ENCODE measurements around the gene F9.

The F9 gene

DNA sequence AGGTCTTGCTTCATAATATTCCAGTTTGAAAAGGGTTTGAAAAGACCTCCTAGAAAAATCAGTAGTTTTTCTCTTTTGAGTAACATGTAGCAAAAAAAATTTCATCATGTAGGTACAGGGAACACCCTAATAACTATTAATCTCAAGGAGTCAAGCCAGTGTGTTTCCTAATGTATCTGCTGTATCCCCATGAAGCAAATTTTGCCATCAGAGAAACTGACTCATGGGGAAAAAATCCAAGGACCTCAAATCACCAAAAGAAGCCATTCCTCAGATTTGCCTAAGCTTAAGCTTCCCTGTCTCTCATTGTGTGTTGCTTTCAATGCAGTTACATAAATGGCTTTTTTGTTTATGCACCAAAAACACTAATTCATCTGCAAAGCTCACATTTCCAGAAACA is 29.7 kb downstream of the F9 start:
- H3K9me2 ChIP-seq (replicated peaks; ENCODE audit: insufficient read depth, low read length) = no peaks in the 10 kb centered on the region
- no peaks in the 10 kb centered on the region for H3K36me3 ChIP-seq (replicated peaks; ENCODE audit: insufficient read depth, low read length)
- H3K27ac ChIP-seq (ENCODE audit: low read length) = no peak overlapping the region
- H3K4me3 ChIP-seq (ENCODE audit: low read length) = no peak overlapping the region
- H3K4me2 ChIP-seq (ENCODE audit: low read depth, low read length) = no peak overlapping the region
- H4K20me1 ChIP-seq (ENCODE audit: insufficient read depth, low read length) = no peaks in the 10 kb centered on the region
- DNase-seq = no peak
- no peaks in the 10 kb centered on the region for H3K79me2 ChIP-seq (ENCODE audit: low read length)
- H3K9me3 ChIP-seq (replicated peaks; ENCODE audit: insufficient read depth, low read length) = no peaks in the 10 kb centered on the region
- H2AFZ ChIP-seq (ENCODE audit: low read length) = no peak overlapping the region
- H3K9ac ChIP-seq (ENCODE audit: low read length) = no peak overlapping the region
- H3K27me3 ChIP-seq (replicated peaks; ENCODE audit: insufficient read depth, low read length) = no peaks in the 10 kb centered on the region
- no peaks in the 10 kb centered on the region for H3K4me1 ChIP-seq (ENCODE audit: low read length)
- TF ChIP-seq, protein P1, sequence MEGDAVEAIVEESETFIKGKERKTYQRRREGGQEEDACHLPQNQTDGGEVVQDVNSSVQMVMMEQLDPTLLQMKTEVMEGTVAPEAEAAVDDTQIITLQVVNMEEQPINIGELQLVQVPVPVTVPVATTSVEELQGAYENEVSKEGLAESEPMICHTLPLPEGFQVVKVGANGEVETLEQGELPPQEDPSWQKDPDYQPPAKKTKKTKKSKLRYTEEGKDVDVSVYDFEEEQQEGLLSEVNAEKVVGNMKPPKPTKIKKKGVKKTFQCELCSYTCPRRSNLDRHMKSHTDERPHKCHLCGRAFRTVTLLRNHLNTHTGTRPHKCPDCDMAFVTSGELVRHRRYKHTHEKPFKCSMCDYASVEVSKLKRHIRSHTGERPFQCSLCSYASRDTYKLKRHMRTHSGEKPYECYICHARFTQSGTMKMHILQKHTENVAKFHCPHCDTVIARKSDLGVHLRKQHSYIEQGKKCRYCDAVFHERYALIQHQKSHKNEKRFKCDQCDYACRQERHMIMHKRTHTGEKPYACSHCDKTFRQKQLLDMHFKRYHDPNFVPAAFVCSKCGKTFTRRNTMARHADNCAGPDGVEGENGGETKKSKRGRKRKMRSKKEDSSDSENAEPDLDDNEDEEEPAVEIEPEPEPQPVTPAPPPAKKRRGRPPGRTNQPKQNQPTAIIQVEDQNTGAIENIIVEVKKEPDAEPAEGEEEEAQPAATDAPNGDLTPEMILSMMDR (IDR thresholded peaks at IDR 0.05; ENCODE audit: low read length) = no peak
- TF ChIP-seq EZH2phosphoT487 (IDR thresholded peaks at IDR 0.05; ENCODE audit: low read length) = no peak
- no peaks in the 10 kb centered on the region for H3F3A ChIP-seq (ENCODE audit: insufficient read depth, low read length)

GRCh38 chrX:139563251-139563650 is 32.7 kb downstream of the F9 start:
- Histone ChIP-seq H3K4me3 (ENCODE audit: low read length) (no peak overlapping the region), H3K4me1 (ENCODE audit: low read length) (no peaks in the 10 kb centered on the region), H3K79me2 (ENCODE audit: low read length) (no peaks in the 10 kb centered on the region), H3F3A (ENCODE audit: insufficient read depth, low read length) (no peaks in the 10 kb centered on the region), H3K27ac (ENCODE audit: low read length) (no peak overlapping the region), H3K9me2 (replicated peaks; ENCODE audit: insufficient read depth, low read length) (no peaks in the 10 kb centered on the region), H3K4me2 (ENCODE audit: low read depth, low read length) (no peak overlapping the region), H3K36me3 (replicated peaks; ENCODE audit: insufficient read depth, low read length) (no peaks in the 10 kb centered on the region), H3K9ac (ENCODE audit: low read length) (no peak overlapping the region), H2AFZ (ENCODE audit: low read length) (no peak overlapping the region), H3K9me3 (replicated peaks; ENCODE audit: insufficient read depth, low read length) (no peaks in the 10 kb centered on the region), H4K20me1 (ENCODE audit: insufficient read depth, low read length) (no peaks in the 10 kb centered on the region), H3K27me3 (replicated peaks; ENCODE audit: insufficient read depth, low read length) (no peaks in the 10 kb centered on the region)
- DNase-seq = no peak
- TF ChIP-seq EZH2 (optimal IDR thresholded peaks at IDR 0.05; ENCODE audit: low read depth, low read length) (no peak), EZH2phosphoT487 (IDR thresholded peaks at IDR 0.05; ENCODE audit: low read length) (no peak)
- TF ChIP-seq, protein P1 (IDR thresholded peaks at IDR 0.05; ENCODE audit: low read length) = no peak

GRCh38 chrX:139566981-139567380 is 36.4 kb downstream of the F9 start:
- Histone ChIP-seq H3K9me3 (replicated peaks; ENCODE audit: insufficient read depth, low read length) (no peaks in the 10 kb centered on the region), H3K4me1 (ENCODE audit: low read length) (no peaks in the 10 kb centered on the region), H3K9ac (ENCODE audit: low read length) (no peak overlapping the region), H2AFZ (ENCODE audit: low read length) (no peak overlapping the region), H3K9me2 (replicated peaks; ENCODE audit: insufficient read depth, low read length) (no peaks in the 10 kb centered on the region), H3K36me3 (replicated peaks; ENCODE audit: insufficient read depth, low read length) (no peaks in the 10 kb centered on the region), H3K27me3 (replicated peaks; ENCODE audit: insufficient read depth, low read length) (no peaks in the 10 kb centered on the region), H3F3A (ENCODE audit: insufficient read depth, low read length) (no peaks in the 10 kb centered on the region), H3K4me3 (ENCODE audit: low read length) (no peak overlapping the region), H3K79me2 (ENCODE audit: low read length) (no peaks in the 10 kb centered on the region), H3K4me2 (ENCODE audit: low read depth, low read length) (no peak overlapping the region), H4K20me1 (ENCODE audit: insufficient read depth, low read length) (no peaks in the 10 kb centered on the region), H3K27ac (ENCODE audit: low read length) (no peak overlapping the region)
- DNase-seq = no peak
- no peak for TF ChIP-seq EZH2phosphoT487 (IDR thresholded peaks at IDR 0.05; ENCODE audit: low read length)
- TF ChIP-seq EZH2 (optimal IDR thresholded peaks at IDR 0.05; ENCODE audit: low read depth, low read length) = no peak
- TF ChIP-seq, protein P1 (IDR thresholded peaks at IDR 0.05; ENCODE audit: low read length) = no peak

All from MM.1S (cell line).